Measurements from ENCODE around the gene CABLES2. TPM values are rescaled to one million over a fixed set of nuclear protein-coding genes. Genes with fewer than 3 reads are reported as not detected.
A peak's percentile ranks its signal among the peaks of the same experiment; 100 is the strongest.

The CABLES2 gene
- total RNA-seq, 1 experiment from 2014 or later, result 8.9 TPM

- ChIA-PET CTCF (interaction anchor here (0.9 to 2.7 kb wide), 14 partner anchors 10 to 381 kb away, joined by 3 to 20 read pairs (median 3); partner anchors contain the start of genes ADRM1 and RPS21), RAD21 (ENCODE audit: low non-redundant PET in 1 of 2, low total read pairs in 2 of 2, uncharacterized antibody in 2 of 2, unreplicated experiment in 2 of 2) (interaction anchor here (1.2 to 1.8 kb wide), 3 partner anchors 16 to 206 kb away, joined by 3 to 6 read pairs (median 5); partner anchors contain the start of gene RBBP8NL (in 1 of the 2)), POLR2A (no interaction called here)
- no peaks in the 10 kb centered on the region for H3K9me3 ChIP-seq (ENCODE audit: control insufficient read depth in 1 of 2, insufficient read depth in 1 of 2, low read depth in 1 of 2, low read length in 2 of 2)
- BruUV-seq (replicated peaks), result no TSS peak
- H3K4me1 ChIP-seq (ENCODE audit: control insufficient read depth in 1 of 2, insufficient read depth in 2 of 2, low read length in 2 of 2), result peaks cover 24 to 33% of the 10 kb centered on the region in 2 experiments
- H3K79me2 ChIP-seq (ENCODE audit: insufficient read depth, low read length), result peaks cover 8% of the 10 kb centered on the region
- TF ChIP-seq SP1 (IDR thresholded peaks at IDR 0.05; ENCODE audit: low read depth) (no peak), TCF7L2 (IDR thresholded peaks at IDR 0.05; ENCODE audit: borderline replicate concordance, extremely low read depth, insufficient read depth, insufficient read length) (no peak), ELF1 (IDR thresholded peaks at IDR 0.05; ENCODE audit: borderline replicate concordance, low read depth) (no peak), JUND (IDR thresholded peaks at IDR 0.05) (no peak), ZNF274 (IDR thresholded peaks at IDR 0.05; ENCODE audit: low read depth, low read length) (no peak)
- ATAC-seq (no peak), DNase-seq (ENCODE audit: low read depth, low spot score) (no peak)
- peak overlapping the region; percentile 30; the same call in 1 of the 2 replicates for H3K27ac ChIP-seq (ENCODE audit: low read depth, low read length)
- no peak overlapping the region for H3K4me3 ChIP-seq (replicated peaks in 1 of 2; ENCODE audit: low read depth in 1 of 2, low read length in 2 of 2)
- peak overlapping the region; percentile 79 for H3K4me2 ChIP-seq (ENCODE audit: low read length)
- H2AFZ ChIP-seq (ENCODE audit: low read depth, low read length, poor library complexity, severe bottlenecking), result no peak overlapping the region
- intact Hi-C loops (cut with micrococcal nuclease), result loop anchor here (1.0 to 2.0 kb wide), 2 partner anchors 86 to 206 kb away; no protein-coding TSS in a partner anchor
- H3K9ac ChIP-seq (ENCODE audit: low read length), result no peak overlapping the region
- H3K36me3 ChIP-seq (ENCODE audit: control insufficient read depth in 1 of 2, insufficient read depth in 2 of 2, low read length in 2 of 2), result no peaks in the 10 kb centered on the region
- H4K20me1 ChIP-seq (ENCODE audit: insufficient read depth), result no peaks in the 10 kb centered on the region
- no peaks in the 10 kb centered on the region for H3K9me2 ChIP-seq (ENCODE audit: insufficient read depth)
- no peaks in the 10 kb centered on the region for H3K27me3 ChIP-seq (ENCODE audit: insufficient read depth, low read length)
Observed at GRCh38 chr20:62410746-62411478, 3.8 kb upstream of the CABLES2 start.

GRCh38 chr20:62409931-62410745 is 3.1 kb upstream of the CABLES2 start:
- peaks cover 16% of the 10 kb centered on the region for H3K79me2 ChIP-seq (ENCODE audit: insufficient read depth, low read length)
- no peak overlapping the region for H3K9ac ChIP-seq (ENCODE audit: low read length)
- H3K4me1 ChIP-seq (ENCODE audit: control insufficient read depth in 1 of 2, insufficient read depth in 2 of 2, low read length in 2 of 2), result peaks cover 29 to 40% of the 10 kb centered on the region in 2 experiments
- peak; percentile 28 for ATAC-seq
- H3K36me3 ChIP-seq (ENCODE audit: control insufficient read depth in 1 of 2, insufficient read depth in 2 of 2, low read length in 2 of 2), result no peaks in the 10 kb centered on the region
- CTCF ChIA-PET, result interaction anchor here (0.7 to 2.7 kb wide), 15 partner anchors 9 to 381 kb away, joined by 3 to 20 read pairs (median 3); partner anchors contain the start of genes ADRM1 and RPS21
- TF ChIP-seq ELF1 (IDR thresholded peaks at IDR 0.05; ENCODE audit: borderline replicate concordance, low read depth) (no peak), RAD21 (IDR thresholded peaks at IDR 0.05; ENCODE audit: low read depth) (peak; percentile 94), POLR2AphosphoS5 (IDR thresholded peaks at IDR 0.05; ENCODE audit: low read depth, low read length) (no peak), JUND (IDR thresholded peaks at IDR 0.05) (no peak)
- TF ChIP-seq, protein P1, sequence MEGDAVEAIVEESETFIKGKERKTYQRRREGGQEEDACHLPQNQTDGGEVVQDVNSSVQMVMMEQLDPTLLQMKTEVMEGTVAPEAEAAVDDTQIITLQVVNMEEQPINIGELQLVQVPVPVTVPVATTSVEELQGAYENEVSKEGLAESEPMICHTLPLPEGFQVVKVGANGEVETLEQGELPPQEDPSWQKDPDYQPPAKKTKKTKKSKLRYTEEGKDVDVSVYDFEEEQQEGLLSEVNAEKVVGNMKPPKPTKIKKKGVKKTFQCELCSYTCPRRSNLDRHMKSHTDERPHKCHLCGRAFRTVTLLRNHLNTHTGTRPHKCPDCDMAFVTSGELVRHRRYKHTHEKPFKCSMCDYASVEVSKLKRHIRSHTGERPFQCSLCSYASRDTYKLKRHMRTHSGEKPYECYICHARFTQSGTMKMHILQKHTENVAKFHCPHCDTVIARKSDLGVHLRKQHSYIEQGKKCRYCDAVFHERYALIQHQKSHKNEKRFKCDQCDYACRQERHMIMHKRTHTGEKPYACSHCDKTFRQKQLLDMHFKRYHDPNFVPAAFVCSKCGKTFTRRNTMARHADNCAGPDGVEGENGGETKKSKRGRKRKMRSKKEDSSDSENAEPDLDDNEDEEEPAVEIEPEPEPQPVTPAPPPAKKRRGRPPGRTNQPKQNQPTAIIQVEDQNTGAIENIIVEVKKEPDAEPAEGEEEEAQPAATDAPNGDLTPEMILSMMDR (IDR thresholded peaks at IDR 0.05 in 2 of 3, conservative IDR thresholded peaks at IDR 0.05 in 1 of 3; ENCODE audit: borderline replicate concordance in 1 of 3, insufficient read depth in 1 of 3, low read depth in 2 of 3, low read length in 2 of 3), result peak; percentile 78 to 95 (median 79)
- POLR2A ChIA-PET, result interaction anchor here (1.0 kb wide), 1 partner anchor 23 kb away, joined by 6 read pairs; the partner anchor contains the start of gene RPS21
- no peaks in the 10 kb centered on the region for H4K20me1 ChIP-seq (ENCODE audit: insufficient read depth)
- H2AFZ ChIP-seq (ENCODE audit: low read depth, low read length, poor library complexity, severe bottlenecking), result peak overlapping the region; percentile 81
- intact Hi-C loops (cut with micrococcal nuclease), result loop anchor here (1.0 to 2.0 kb wide), 2 partner anchors 87 to 207 kb away; no protein-coding TSS in a partner anchor
- H3K4me2 ChIP-seq (ENCODE audit: low read length), result peak overlapping the region; percentile 79
- no peaks in the 10 kb centered on the region for H3K9me3 ChIP-seq (ENCODE audit: control insufficient read depth in 1 of 2, insufficient read depth in 1 of 2, low read depth in 1 of 2, low read length in 2 of 2)
- no peaks in the 10 kb centered on the region for H3K9me2 ChIP-seq (ENCODE audit: insufficient read depth)
- no TSS peak for BruUV-seq (replicated peaks)
- peak overlapping the region; percentile 30; the same call in 1 of the 2 replicates for H3K27ac ChIP-seq (ENCODE audit: low read depth, low read length)
- RAD21 ChIA-PET (ENCODE audit: low non-redundant PET in 1 of 2, low total read pairs in 2 of 2, uncharacterized antibody in 2 of 2, unreplicated experiment in 2 of 2), result interaction anchor here (0.6 to 1.8 kb wide), 4 partner anchors 17 to 207 kb away, joined by 3 to 6 read pairs (median 4); partner anchors contain the start of genes ADRM1 (in 1 of the 2) and RBBP8NL (in 1 of the 2)
- no peak for DNase-seq (ENCODE audit: low read depth, low spot score)
- peak overlapping the region; percentile 7 to 41; a peak in 3 of 4 replicates for H3K4me3 ChIP-seq (replicated peaks in 1 of 2; ENCODE audit: low read depth in 1 of 2, low read length in 2 of 2)
- H3K27me3 ChIP-seq (ENCODE audit: insufficient read depth, low read length), result no peaks in the 10 kb centered on the region
